DND-41 (cell line): ENCODE measurements around the gene NFIA.

ENCODE experiments used
- ATAC-seq: fragments of 200-7000 bp; cut with Tn5 transposase; 3 replicates; pipeline ENCODE4 v1.9.1; 2021; ENCODE audit warnings: low read depth; ENCODE audit not compliant: insufficient read depth
- DNase-seq: peaks from one replicate; pipeline ENCODE4 v3.0.0-alpha.2; 2020
- H2AFZ ChIP-seq: 2 replicates; pipeline ENCODE4 v1.6.0; 2012; ENCODE audit warnings: low read depth, low read length
- H3K27ac ChIP-seq: 2 replicates; pipeline ENCODE4 v1.5.1; 2012; ENCODE audit warnings: low read length, inconsistent platforms
- H3K27me3 ChIP-seq: fragments of 200-600 bp; sonication (generic); 2 replicates; pipeline ENCODE4 v1.6.0; 2012; ENCODE audit warnings: low read length, mild to moderate bottlenecking, inconsistent platforms; ENCODE audit not compliant: insufficient read depth, poor library complexity
- H3K36me3 ChIP-seq: 2 replicates; pipeline ENCODE4 v1.5.1; 2012; ENCODE audit warnings: low read length, inconsistent platforms; ENCODE audit not compliant: insufficient read depth
- H3K4me1 ChIP-seq: 2 replicates; pipeline ENCODE4 v1.5.1; 2012; ENCODE audit warnings: mild to moderate bottlenecking, low read length; ENCODE audit not compliant: insufficient read depth
- H3K4me2 ChIP-seq: 2 replicates; pipeline ENCODE4 v1.6.0; 2012; ENCODE audit warnings: mild to moderate bottlenecking, moderate library complexity, low read length, inconsistent platforms; ENCODE audit not compliant: insufficient read depth
- H3K4me3 ChIP-seq, 2 experiments: fragments of 200-600 bp in 1 of 2; shearing (Covaris generic) in 1 of 2; 2 replicates each; pipeline ENCODE4 v1.5.1; 2012 to 2016; ENCODE audit warnings: inconsistent platforms in 2 of 2, low read length in 2 of 2, mild to moderate bottlenecking in 2 of 2, low read depth in 1 of 2, moderate library complexity in 1 of 2
- H3K79me2 ChIP-seq: 2 replicates; pipeline ENCODE4 v1.6.0; 2012; ENCODE audit warnings: low read length, inconsistent platforms; ENCODE audit not compliant: insufficient read depth
- H3K9ac ChIP-seq: 2 replicates; pipeline ENCODE4 v1.6.0; 2012; ENCODE audit warnings: low read depth, mild to moderate bottlenecking, inconsistent platforms, low read length, moderate library complexity
- H3K9me3 ChIP-seq: 2 replicates; pipeline ENCODE4 v1.5.1; 2012; ENCODE audit warnings: low read length, moderate library complexity, mild to moderate bottlenecking, inconsistent platforms; ENCODE audit not compliant: insufficient read depth, severe bottlenecking
- H4K20me1 ChIP-seq: 2 replicates; pipeline ENCODE4 v1.6.0; 2012; ENCODE audit warnings: low read length; ENCODE audit not compliant: insufficient read depth
- EZH2 ChIP-seq: IDR thresholded peaks from 3 replicates; pipeline ENCODE4 v1.6.1; 2012; ENCODE audit warnings: borderline replicate concordance, low read depth, mild to moderate bottlenecking, moderate library complexity, low read length, inconsistent platforms; ENCODE audit not compliant: severe bottlenecking
- TF ChIP-seq, protein P1 (sequence below): IDR thresholded peaks from 2 replicates; pipeline ENCODE4 v1.5.1; 2012; ENCODE audit warnings: borderline replicate concordance, low read length, moderate library complexity, mild to moderate bottlenecking; ENCODE audit not compliant: poor library complexity, severe bottlenecking; ENCODE audit errors: extremely low read depth

The NFIA gene

DNA sequence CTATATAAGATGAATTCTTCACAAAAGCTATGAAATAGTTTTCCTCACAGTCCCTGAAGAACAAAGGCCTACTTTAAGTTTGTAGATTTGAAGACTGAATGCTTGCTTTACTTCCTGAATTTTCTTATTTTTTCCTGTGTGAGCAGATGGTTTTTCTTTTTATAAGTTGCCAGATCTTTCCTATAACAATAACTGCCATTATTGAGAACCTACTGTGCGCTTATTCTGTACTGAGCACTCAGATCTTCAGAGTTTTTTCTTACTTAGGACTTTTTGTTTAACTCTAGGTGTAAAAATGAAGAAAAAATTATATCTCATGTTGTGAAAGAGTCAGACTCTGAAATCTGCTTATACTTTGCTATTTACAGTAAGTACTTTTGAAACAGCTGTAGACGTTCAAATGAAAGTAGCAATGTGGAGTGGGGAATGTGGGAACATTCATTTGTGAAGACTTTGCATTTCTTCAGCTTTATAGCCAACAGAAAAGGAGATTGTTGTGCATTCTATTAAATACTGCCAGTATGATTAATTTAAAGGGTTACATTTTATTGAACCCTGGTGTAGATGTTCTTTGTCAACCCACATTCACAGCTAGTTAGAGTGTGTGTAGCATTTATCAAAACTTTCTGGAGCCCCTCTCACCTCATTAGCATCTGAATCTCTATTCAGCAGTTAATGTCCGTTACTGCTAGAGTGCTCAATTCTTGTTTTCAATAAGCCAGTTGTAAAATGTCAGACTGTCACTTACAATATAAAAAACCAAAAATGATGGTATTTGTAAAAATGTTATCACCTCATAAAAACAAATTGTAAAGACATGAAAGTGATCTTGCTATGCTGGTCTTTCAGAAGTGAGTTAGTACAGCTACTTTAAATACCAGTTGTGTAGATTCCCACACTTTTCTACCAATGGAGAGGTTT lies 29.0 kb downstream of the NFIA start:
- H2AFZ ChIP-seq: no peak overlapping the region
- ATAC-seq (no peak), DNase-seq (no peak)
- TF ChIP-seq, protein P1, sequence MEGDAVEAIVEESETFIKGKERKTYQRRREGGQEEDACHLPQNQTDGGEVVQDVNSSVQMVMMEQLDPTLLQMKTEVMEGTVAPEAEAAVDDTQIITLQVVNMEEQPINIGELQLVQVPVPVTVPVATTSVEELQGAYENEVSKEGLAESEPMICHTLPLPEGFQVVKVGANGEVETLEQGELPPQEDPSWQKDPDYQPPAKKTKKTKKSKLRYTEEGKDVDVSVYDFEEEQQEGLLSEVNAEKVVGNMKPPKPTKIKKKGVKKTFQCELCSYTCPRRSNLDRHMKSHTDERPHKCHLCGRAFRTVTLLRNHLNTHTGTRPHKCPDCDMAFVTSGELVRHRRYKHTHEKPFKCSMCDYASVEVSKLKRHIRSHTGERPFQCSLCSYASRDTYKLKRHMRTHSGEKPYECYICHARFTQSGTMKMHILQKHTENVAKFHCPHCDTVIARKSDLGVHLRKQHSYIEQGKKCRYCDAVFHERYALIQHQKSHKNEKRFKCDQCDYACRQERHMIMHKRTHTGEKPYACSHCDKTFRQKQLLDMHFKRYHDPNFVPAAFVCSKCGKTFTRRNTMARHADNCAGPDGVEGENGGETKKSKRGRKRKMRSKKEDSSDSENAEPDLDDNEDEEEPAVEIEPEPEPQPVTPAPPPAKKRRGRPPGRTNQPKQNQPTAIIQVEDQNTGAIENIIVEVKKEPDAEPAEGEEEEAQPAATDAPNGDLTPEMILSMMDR: no peak
- TF ChIP-seq EZH2: no peak
- no peaks in the 10 kb centered on the region for H3K79me2 ChIP-seq
- no peaks in the 10 kb centered on the region for H3K27me3 ChIP-seq
- H3K9me3 ChIP-seq: no peaks in the 10 kb centered on the region
- no peaks in the 10 kb centered on the region for H4K20me1 ChIP-seq
- no peaks in the 10 kb centered on the region for H3K4me1 ChIP-seq
- H3K27ac ChIP-seq: no peak overlapping the region
- H3K4me3 ChIP-seq: no peak overlapping the region
- no peak overlapping the region for H3K9ac ChIP-seq
- H3K4me2 ChIP-seq: no peak overlapping the region
- H3K36me3 ChIP-seq: no peaks in the 10 kb centered on the region

DNA sequence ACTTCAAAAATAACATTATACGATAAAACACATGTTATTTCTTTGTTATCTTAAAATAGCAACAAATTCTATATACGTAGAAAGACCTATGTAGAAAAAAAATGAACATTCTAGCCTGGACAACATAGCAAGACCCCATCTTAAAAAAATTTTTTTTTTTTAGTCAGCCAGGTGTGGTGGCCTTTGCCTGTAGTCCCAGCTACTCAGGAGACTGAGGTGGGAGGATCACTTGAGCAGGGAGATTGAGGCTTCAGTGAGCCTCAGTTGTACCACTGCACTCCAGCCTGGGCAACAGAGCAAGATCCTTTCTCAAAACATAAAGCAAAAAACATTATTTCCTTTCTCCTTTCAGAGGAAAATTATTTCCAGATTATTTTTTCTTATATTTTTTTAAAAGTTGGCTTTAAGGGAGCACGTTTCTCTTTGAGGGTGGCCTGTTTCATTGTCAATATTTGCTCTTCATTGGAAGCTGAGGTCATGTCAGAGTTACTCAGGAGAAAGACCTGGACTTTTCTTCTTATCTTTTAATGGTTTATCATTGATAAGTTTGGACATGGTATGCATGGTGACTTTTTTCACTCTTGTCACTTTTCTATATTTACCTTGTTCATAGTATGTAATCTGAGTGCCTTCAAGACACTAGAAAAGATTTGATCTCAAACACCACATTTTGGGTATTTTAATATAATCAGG lies 32.0 kb downstream of the NFIA start:
- no peak for TF ChIP-seq EZH2
- TF ChIP-seq, protein P1: no peak
- Histone ChIP-seq H3K9me3 (no peaks in the 10 kb centered on the region), H3K27ac (no peak overlapping the region), H3K79me2 (no peaks in the 10 kb centered on the region), H3K36me3 (no peaks in the 10 kb centered on the region), H3K4me2 (no peak overlapping the region), H2AFZ (no peak overlapping the region), H4K20me1 (no peaks in the 10 kb centered on the region), H3K4me3 (no peak overlapping the region), H3K4me1 (no peaks in the 10 kb centered on the region), H3K9ac (no peak overlapping the region), H3K27me3 (no peaks in the 10 kb centered on the region)
- no peak for ATAC-seq
- DNase-seq: no peak

DNA sequence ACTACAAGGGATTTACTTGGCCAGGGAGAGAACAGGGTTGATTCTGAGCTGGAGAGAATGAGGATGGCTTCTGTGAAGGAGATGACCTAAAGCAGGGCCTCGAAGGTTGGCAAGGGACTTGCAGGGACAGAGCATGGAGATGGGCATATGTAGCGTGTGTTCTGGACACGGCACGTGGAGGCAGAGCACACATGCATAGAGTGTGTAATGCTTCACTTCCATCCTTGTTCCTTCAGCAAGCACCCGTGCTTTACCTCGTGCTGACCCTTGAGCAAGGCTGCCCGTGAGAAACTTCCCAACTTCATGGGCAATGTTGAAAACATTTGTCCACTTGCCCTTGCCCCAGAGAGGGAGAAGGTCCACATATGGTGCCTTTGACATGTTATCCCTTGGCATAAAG lies 33.1 kb downstream of the NFIA start:
- Histone ChIP-seq H3K4me1 (no peaks in the 10 kb centered on the region), H3K27me3 (no peaks in the 10 kb centered on the region)

More for the DNA sequence above, 33.1 kb downstream of the NFIA start:
- Histone ChIP-seq H3K9ac (no peak overlapping the region), H2AFZ (no peak overlapping the region), H3K4me3 (no peak overlapping the region), H3K36me3 (no peaks in the 10 kb centered on the region), H3K4me2 (no peak overlapping the region), H4K20me1 (no peaks in the 10 kb centered on the region), H3K79me2 (no peaks in the 10 kb centered on the region), H3K9me3 (no peaks in the 10 kb centered on the region), H3K27ac (no peak overlapping the region)
- TF ChIP-seq, protein P1: no peak
- no peak for TF ChIP-seq EZH2
- no peak for DNase-seq
- ATAC-seq: no peak
